Mammary epithelial cell (primary cell): Measurements from ENCODE around the gene TBC1D8.

ENCODE experiments used
- EZH2 ChIP-seq: IDR thresholded peaks from 2 replicates; pipeline ENCODE4 v1.6.1; 2012; ENCODE audit warnings: low read length, inconsistent platforms, borderline replicate concordance
- TF ChIP-seq, protein P1 (sequence below), 2 donors: IDR thresholded peaks in 1 of 2; conservative IDR thresholded peaks in 1 of 2; 2 replicates each; pipeline ENCODE4 v1.5.1; 2011 to 2012; ENCODE audit warnings: inconsistent platforms in 2 of 2, low read length in 2 of 2, mild to moderate bottlenecking in 2 of 2, control low read depth in 1 of 2, low read depth in 1 of 2; ENCODE audit not compliant: insufficient read depth in 1 of 2; ENCODE audit errors: extremely low read depth in 1 of 2

DNA sequence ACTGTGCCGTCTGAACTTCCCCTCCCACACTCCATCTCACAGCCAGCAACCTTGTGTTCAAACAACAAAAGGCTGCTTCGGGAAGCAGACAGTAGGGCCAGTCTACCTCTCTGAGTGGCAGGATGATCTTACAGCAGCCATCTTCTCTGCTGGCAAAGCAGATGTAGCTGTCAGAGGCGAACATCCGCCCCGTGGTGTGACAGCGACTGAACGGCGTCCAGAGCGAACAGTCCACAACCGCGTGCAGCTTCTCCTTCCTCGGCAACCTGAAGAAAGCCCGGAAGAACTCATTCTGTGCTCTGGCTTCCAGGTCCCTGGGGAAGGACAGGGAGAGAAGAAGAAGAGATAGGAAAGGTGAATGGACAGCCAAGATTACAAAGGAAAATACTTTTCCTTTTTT, 111.1 kb downstream of the TBC1D8 start:
- TF ChIP-seq, protein P1, sequence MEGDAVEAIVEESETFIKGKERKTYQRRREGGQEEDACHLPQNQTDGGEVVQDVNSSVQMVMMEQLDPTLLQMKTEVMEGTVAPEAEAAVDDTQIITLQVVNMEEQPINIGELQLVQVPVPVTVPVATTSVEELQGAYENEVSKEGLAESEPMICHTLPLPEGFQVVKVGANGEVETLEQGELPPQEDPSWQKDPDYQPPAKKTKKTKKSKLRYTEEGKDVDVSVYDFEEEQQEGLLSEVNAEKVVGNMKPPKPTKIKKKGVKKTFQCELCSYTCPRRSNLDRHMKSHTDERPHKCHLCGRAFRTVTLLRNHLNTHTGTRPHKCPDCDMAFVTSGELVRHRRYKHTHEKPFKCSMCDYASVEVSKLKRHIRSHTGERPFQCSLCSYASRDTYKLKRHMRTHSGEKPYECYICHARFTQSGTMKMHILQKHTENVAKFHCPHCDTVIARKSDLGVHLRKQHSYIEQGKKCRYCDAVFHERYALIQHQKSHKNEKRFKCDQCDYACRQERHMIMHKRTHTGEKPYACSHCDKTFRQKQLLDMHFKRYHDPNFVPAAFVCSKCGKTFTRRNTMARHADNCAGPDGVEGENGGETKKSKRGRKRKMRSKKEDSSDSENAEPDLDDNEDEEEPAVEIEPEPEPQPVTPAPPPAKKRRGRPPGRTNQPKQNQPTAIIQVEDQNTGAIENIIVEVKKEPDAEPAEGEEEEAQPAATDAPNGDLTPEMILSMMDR (conservative IDR thresholded peaks at IDR 0.05 in 1 of 2, IDR thresholded peaks at IDR 0.05 in 1 of 2; ENCODE audit: extremely low read depth in 1 of 2, insufficient read depth in 1 of 2, low read depth in 1 of 2, low read length in 2 of 2) = no peak
- no peak for TF ChIP-seq EZH2
